ENCODE measurements around the gene MRPL55.

- TF ChIP-seq CTCF (conservative IDR thresholded peaks at IDR 0.05; ENCODE audit: low read depth, low read length) = no peak; the same call in 1 of the 2 replicates
- TF ChIP-seq EZH2 (IDR thresholded peaks at IDR 0.05; ENCODE audit: borderline replicate concordance, low read depth, low read length, poor library complexity, severe bottlenecking) = no peak
These were observed 31.0 kb upstream of the MRPL55 start, which contains the start of gene GUK1 for GRCh38 chr1:228139931-228140723.

Measured in A673 (cell line).